HL-60 (cell line): ENCODE measurements around the gene ZBTB46.

Experiments used
- CTCF ChIP-seq: IDR thresholded peaks from one replicate; pipeline ENCODE4 v1.5.1; 2011; ENCODE audit warnings: low read length, control low read depth, inconsistent platforms; ENCODE audit not compliant: insufficient read depth
- GABPA ChIP-seq: IDR thresholded peaks from 2 replicates; pipeline ENCODE4 v1.6.1; 2012; ENCODE audit warnings: low read depth
- POLR2AphosphoS5 ChIP-seq: IDR thresholded peaks from 2 replicates; pipeline ENCODE4 v1.6.1; 2012; ENCODE audit warnings: low read depth
- REST ChIP-seq: IDR thresholded peaks from 2 replicates; pipeline ENCODE4 v1.6.1; 2012; ENCODE audit warnings: low read depth; ENCODE audit not compliant: insufficient replicate concordance
- SPI1 ChIP-seq: IDR thresholded peaks from 2 replicates; pipeline ENCODE4 v1.6.1; 2012; ENCODE audit warnings: low read depth, mild to moderate bottlenecking, borderline replicate concordance

GRCh38 chr20:63751471-63752271 lies 79.4 kb downstream of the ZBTB46 start:
- no peak for TF ChIP-seq POLR2AphosphoS5
- no peak for TF ChIP-seq GABPA
- TF ChIP-seq CTCF: no peak
- TF ChIP-seq REST: no peak
- TF ChIP-seq SPI1: no peak
